HG03060 (cell line): ENCODE measurements around the gene CCDC86.

Source experiments
- ATAC-seq: cut with Tn5 transposase; IDR thresholded peaks from one replicate; pipeline ENCODE4 v1.9.1; 2021; ENCODE audit warnings: low read depth, moderate number of reproducible peaks; ENCODE audit not compliant: unreplicated experiment

CCDC86 gene

DNA sequence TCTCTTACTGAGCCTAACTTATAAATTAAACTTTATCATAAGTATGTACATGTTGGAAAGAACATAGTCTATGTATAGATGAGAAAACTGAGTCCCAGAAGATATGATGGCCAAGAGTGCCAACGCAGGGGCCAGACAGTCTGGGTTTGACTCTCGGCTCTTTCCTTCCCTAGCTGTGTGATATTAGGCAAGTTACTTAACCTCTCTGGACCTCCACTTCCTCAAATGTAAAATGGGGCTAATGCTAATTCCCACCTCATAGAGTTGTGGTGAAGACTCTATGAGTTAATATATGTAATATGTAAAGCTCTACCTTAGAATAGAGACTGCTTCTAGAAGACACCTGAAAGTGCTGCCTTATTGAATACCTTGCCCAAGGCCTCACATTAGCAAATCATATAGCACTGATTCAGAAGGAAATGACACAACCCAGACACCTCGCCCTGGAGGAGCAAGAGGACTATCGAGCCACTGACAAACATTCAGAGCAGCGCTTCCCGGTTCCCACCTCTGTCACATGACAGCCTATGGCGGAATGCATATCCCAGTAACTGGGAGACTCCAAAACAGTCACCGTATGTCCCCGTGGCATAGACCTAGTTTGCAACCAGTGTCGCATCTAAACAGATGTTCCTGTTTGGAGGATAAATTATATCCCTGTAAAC, 11.3 kb upstream of the CCDC86 start:
- no peak for ATAC-seq

DNA sequence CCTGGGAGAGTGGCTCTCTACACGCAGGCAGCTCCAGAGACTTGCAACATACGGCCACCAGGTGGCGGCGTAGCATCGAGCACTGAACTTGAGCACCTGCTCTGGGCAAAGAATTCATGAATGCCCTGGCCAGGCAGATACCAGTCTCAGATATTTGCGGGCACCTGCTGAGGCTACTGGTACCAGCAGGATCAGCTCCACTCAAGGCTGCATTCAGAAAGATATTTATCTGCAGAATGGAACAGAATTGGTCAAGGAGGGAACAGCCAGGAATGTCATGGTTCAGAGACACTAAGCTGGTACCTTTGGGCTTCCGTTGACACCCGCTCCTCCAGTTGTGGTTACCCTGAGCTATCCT, 10.8 kb upstream of the CCDC86 start:
- no peak for ATAC-seq

DNA sequence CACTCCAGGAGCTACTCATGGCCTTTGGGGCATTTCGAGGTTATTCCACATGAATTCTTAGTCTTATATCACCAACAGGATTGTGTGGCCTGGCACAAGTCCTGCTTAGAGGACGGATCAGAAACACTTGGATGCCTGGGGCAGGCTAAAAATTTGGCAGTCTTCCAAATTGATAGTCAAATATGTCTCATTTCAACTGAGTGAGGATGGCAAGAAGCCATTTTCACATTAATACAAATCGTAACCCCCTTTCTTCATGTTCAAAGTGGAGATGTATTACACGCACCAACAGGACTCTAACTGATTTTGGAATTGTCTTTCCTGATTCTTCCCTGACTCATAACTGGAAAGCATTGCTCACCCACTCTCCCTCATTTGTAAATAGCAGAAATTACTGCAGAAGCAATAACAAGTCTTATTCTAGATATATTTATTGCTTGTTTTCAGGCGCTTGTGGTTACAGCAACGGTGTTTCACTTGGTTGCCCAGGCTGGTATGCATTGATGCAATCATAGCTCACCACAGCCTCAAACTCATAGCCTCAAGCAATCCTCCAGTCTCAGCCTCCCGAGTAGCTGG, 10.3 kb upstream of the CCDC86 start:
- no peak for ATAC-seq

DNA sequence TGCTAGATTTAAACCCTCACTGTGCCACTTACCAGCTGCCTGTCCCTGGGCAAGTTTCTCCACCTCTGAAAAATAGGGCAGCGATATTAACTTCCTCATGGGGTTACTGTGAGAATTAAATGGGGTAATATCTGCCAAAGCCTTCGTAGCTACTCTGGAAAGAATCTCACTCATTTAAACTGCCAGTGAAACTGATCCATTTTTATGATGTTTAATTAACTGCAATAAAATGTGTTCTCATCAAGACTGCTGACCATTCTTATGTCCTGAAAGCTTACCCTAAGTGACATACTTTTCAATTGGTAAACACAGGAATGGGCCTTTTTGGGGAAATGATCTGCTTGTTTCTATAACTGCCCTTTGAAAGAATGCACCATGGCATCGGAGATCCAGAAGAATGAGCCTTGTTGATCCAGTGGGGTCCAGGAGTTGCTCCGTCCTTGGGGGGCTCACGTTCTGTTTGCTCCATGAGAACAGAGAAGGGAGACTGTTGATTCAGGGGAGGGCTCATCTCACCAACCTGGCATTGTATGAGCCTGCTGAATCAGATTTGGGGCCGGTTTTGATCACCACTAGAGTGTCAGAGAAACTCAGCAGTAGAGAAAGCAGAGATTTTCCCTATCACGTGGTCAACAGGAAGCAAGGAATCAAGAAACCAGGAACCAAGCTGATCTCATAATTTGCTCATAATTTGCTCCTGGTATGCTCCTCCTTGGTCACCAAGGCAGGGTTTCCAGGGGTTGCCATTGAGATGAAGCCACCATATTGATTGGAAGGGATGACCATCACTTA, 7.0 kb upstream of the CCDC86 start:
- no peak for ATAC-seq

DNA sequence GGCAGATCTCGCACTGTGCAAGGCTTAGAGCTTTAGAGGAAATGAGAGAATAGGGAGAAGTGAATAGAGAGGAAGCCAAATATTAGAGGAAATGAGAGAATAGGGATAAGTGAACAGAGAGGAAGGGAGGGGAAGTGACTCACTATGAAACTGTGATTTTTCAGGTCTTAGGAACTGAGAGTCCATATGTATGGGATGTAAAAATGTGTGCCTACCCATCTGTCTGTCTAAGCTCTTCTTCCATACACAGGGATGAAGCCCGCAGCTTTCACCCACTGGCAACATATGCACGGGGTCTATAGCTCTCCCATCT, 6.4 kb upstream of the CCDC86 start:
- ATAC-seq, result no peak

DNA sequence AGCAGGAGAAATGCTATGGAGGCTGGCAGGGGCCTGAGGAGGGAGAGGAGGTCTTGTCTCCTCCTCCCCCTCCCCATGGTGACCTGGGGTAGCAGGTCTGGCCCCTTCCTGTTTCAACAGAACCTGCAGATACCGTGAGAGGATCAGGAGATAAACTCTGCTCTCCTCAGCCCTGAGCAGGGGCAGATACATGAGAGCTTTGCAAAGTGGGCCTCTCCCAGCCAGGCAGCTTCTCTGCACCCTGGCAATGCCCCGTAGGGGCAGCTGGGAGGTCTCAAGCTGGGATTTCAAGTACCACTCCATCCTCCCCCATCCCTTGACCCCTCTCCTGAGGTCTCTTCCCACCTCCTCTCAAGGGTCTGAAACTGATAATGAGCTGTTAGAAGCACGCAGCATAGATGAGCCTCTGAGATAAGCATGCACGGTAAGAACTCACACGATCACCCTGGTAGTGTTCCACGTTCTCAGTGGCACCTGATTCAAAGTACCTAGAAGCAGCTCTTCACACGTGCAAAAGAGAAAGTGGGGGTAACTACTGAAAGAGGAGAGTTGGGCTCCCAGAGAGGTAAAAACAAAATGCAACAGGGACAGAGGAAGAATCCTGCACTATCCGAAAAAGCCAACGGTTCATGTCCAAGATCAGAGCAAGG, 4.9 kb upstream of the CCDC86 start:
- ATAC-seq, result no peak

DNA sequence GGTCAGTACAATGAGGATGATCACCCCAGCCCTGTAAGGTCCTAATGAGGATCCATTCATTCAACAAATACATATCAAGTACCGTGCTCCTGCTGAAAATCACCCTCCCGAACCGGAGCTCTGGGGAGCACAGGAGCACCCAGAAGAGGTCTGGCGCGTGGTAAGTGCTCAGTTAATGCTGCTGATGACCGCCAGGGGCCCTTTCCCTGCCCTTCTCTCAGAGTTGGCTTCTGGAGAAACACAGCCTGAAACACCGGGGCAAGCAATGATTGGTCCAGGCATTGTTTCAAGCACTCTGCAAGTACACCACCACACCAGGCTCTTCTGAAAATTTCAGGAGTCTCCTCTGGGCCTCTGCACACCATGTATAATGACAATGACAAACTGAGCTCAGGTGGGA, 3.8 kb upstream of the CCDC86 start:
- ATAC-seq, result no peak

DNA sequence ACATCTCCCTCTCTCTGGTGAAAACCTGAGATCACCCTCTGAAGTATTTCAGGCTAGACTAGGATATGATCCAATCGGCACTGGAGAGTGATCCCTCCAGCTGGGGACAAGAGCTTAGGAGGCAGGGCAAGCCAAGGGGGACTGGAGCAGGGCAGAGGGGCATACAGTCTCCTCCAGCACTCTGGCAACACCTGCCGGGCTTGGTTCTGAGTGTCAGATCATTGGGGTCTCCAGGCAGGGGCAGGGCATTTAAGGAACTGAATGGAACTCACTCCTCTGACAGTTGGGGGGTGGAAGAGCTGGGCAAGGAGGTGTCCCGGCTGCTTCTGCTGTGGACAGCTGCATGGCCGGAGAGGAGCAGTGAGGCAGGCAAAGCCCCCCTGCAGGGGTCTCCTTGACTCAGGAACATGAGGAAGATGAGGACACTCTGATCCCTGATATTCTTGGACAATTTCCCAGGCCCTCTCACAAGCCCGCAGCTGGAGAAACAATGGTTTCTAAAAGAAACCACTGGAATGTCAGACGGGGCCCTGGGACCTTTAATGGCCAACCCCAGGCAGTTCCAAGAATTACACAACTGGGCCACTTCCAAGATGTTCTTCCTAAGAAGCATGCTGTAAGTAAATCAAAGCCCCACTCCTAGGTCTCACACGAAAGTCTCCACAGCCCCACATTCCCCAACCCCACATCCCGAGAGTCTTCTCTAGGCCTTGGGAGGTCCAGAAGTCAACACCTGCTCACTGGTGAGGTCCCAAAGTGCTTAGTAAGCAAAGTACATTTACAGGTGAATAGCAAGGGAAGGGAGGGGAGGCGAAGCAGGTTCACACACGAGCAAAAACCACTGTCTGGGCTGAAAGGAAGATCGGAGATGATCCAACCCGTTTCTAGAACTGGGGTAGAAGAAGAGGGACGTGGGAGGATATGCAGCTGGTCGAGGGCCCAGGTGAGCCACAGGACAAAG, 1.2 kb upstream of the CCDC86 start:
- ATAC-seq, result no peak

DNA sequence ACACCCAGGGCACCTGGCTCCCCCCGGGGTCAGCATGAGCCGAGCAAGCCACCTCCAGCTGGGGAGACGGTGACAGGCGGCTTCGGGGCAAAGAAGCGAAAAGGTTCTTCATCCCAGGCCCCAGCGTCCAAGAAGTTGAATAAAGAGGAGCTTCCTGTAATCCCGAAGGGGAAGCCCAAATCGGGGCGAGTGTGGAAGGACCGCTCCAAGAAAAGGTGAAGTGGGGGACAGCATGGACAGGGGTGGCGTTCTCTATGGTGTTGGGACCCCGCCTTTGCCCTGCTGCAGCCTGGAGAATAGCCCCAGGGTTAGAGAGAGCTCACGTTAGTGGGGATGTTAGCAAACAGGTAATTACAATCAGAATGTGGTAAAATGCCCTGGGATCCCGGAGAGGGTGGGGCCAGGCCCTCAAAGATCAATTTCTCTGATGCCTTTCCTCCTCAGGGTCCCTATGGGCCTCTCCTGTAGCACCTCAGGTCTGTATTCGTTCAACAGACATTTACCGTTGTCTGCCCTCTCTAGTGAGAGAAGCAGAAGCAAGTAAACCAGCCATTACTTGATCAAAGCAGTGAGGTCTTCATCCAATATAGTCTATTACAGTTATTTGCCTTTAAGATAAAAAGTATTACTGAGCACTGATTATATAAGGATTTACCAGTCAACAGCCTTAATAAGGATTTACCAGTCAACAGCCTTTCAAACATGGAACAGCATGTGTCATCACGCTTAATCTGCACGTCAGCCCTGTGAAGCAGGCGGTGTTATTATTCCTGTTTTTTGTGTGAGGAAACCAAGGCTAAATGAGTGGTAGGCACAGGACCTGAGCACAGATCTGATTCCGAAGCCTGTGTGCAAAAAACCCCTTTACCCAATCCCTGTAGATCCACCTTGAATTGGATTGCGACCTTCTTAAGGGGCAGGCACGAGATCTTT, 1.0 kb downstream of the CCDC86 start:
- no peak for ATAC-seq

DNA sequence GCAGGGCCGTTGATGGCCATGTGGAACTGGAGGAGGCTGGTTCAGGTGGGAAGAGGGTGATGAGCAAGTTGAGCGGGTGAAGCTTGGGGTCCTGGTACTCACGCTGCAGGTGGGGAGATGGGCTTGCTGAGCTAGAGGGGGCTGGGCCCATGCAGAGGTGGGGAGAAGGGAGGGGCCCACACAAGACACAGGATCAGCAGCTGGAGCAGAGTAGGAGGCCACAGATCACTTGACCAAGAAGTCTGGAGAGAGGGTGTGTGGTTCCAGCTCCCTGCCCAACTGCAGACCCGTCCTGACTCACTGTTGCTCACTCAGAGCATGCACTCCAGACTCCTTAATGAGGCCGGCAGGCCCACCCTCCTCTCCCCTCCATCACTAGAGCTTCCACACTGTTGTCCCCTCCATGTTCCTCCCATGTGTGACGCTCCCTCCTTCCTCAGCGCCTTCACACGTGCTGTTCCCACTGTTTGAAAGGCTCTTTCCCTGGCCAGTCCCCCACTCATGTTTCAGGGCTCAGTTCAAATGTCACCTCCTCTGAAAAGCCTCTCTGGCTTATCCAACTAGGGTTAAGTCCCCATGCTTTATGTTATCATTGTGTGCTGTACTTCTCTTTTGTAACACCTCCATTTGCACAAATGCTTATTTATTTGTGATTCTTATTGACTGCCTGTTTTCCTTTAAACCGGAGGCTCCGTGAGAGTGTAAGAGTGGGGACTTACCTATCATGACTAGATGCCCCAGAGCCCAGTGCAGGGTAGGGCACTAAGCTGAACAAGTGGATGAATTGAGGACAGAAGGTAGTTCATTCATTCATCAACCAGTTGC, 2.3 kb downstream of the CCDC86 start:
- ATAC-seq, result no peak

DNA sequence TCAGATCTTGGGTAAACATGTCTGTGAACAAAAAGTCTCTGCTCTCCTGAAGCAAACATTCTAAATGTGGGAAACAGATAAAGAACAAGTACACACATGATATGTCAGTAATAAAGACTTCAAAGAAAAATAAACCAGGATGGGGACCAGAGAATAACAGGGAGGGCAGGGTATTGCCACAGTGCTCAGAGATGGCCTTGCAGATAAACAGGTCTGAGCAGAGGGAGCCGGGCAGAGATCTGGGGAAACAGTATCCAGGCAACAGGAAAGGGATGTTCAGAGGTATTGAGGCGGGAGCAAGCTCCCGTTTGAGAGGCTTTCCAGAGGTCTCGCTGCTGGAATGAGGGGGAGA, 2.9 kb downstream of the CCDC86 start:
- no peak for ATAC-seq

DNA sequence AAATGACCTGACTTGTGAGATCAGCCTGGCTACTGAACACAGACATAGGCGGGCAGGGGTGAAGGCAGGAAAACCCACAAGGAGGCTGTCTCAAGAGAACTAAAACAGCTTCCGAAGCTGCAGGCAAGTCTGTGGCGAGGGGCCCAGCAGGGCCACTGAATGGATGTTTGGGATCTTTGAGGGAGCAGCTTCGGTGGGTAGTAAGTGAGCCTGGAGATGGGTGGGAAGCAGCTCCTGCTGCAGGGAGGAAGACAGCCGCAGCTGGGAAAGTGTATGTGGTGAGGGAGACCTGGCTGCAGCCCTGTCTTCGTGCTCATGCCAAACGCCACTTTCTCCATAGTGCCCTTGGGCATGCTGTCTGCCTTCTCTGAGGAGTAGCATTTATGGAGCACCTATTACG, 3.4 kb downstream of the CCDC86 start:
- no peak for ATAC-seq

DNA sequence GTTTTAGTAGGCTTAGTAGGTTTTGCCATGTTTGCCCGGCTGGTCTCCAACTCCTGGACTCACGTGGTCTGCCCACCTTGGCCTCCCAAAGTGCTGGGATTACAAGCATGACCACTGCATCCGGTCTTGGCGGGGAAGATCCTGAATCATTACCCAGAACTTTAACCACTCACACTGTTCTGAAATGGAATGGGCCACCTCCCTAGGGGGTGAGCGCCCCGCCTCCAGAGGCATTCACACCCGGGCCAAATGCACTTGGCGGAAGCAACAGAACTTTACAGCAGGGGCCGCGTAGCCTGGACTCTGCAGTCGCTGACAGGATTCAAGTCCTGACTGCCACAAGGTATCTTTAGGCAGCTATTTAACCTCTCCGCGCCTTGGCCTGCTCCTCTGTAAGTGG, 5.4 kb downstream of the CCDC86 start:
- ATAC-seq, result no peak

DNA sequence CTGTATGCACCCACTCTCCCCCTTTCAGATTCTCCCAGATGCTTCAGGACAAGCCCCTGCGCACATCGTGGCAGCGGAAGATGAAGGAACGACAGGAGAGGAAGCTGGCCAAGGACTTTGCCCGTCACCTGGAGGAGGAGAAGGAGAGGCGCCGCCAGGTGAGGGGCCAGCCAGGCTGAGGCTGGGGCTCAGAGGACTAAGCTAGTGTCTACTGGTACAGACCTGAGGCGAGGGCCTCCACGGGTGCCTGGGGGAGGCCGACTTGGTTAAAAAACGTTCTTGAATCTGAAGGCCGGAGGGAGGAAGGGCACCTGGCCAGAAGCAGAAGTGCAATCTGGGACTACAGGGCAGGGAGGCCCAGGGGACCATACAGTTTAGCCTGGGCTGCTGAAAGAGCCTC, 6.0 kb downstream of the CCDC86 start:
- ATAC-seq, result no peak

DNA sequence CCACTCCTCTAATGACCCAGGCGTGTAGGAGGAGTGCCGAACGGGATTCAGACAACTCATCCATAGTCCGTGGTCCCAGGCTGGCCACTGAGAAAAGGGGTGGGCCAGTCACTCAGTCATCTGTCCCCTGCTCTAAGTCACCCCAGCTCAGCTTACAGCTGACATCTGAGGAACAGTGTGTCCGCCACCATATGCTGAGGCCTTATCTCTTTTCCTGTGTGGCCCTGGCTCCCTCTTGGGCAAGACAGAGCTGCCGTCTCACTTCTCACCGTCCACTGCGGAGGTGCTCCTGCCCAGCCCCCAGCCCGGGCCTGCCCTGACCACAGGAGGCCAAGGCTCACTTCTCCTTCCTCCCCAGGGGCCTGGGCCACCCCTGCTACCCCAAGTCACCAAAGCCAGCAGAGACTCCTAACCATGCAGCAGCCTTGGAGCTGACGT, 6.8 kb downstream of the CCDC86 start:
- no peak for ATAC-seq

DNA sequence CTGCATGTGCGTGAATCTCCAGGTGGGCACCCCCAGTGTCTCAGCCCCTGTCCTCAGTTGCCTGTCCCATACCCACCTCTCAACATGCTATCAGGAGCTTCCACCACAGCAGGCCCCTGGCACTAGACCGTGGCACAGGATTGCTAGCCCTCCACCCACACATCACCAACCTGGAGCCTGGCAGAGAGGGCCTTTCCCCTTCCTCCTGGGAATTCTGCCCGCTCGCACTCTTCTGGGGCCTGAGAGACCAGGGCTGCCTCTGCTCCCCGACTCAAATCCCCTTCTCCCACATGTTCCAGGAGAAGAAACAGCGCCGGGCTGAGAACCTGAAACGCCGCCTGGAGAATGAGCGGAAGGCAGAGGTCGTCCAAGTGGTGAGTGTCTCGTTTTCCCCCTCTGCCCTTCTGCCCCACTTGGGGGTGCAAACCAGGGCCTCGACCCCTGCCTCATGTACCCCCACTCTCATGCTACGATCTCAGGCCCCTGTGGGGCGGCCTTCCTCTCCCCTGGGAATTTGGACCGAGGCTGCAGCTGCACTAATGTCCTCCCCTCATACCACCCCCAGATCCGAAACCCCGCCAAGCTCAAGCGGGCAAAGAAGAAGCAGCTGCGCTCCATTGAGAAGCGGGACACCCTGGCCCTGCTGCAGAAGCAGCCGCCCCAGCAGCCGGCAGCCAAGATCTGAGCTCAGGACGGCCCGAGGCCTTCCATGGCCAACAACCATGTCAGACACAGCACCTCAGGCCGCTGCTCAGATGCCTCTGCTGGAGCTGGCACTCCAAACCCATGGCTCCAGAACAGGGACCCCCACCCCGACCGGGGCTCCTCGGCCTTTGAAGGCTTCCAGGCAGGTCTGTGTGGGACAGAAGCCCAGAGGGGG, 8.0 kb downstream of the CCDC86 start:
- ATAC-seq, result no peak

DNA sequence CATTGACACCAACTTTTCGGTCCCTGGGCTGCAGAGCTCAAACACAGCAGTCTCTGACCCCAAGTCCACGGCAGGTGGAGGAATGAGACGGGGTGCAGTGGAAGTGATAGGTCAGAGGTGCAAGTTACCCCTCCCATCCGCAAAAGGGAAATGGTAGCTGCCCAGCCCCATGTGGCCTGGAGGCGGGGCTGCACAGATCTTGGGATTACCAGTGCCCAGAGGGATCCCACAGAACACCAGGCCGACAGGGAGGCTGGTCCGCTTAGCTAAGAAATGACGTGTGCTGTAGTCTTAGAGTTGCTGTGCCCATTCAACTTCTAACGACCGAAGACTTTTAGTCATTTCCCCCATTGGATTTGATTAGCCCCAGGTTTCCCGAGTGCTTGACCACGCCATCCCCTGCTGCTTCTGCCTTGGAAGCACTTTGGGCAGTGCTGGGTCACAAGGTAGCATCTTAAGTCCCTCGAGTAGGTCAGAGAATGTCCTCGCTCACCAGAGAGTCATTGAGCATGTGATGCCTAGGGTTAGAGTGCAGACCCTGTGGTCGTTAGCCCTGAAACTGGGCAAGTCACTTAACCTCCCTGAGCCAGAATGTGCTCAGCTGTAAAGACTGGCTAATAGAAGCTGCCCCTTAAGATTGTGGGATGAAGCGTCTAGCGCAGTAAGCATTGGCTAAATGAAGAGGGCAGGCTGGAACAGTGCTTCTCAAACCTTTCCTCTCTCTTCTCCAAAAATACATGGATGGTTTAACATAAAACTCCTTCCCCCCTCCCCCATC, 9.6 kb downstream of the CCDC86 start:
- ATAC-seq, result no peak
